Measurements from ENCODE around the gene PKP2.

Gene PKP2

GRCh38 chr12:32896432-32897280 is at the start of gene PKP2:
Gene PKP2 (minus strand): TSS chr12:32896777. CDS start chr12:32896731, 46 bp downstream.
- Histone ChIP-seq H3K27ac (peak within 1 kb of the TSS; percentile 24), H3K4me3 (ENCODE audit: low read depth in 1 of 2, low read length in 1 of 2) (peak within 1 kb of the TSS; percentile 70 to 74), H3K9me3 (no peaks in the 10 kb centered on the region), H3K36me3 (no peaks in the 10 kb centered on the region), H3K27me3 (no peaks in the 10 kb centered on the region), H3K4me1 (ENCODE audit: control insufficient read depth in 1 of 2, insufficient read depth in 1 of 2, low read depth in 1 of 2, low read length in 1 of 2) (peaks cover 52 to 55% of the 10 kb centered on the region in 2 experiments)
- TF ChIP-seq CTCF (IDR thresholded peaks at IDR 0.05), result no peak

GRCh38 chr12:32944195-32944594 is 47.6 kb upstream of the PKP2 start:
- no peaks in the 10 kb centered on the region for H3K27me3 ChIP-seq
- H3K9me3 ChIP-seq, result no peaks in the 10 kb centered on the region
- H3K36me3 ChIP-seq, result no peaks in the 10 kb centered on the region
- no peak for TF ChIP-seq CTCF (IDR thresholded peaks at IDR 0.05)
- H3K4me1 ChIP-seq (ENCODE audit: control insufficient read depth in 1 of 2, insufficient read depth in 1 of 2, low read depth in 1 of 2, low read length in 1 of 2), result no peaks in the 10 kb centered on the region
- H3K4me3 ChIP-seq (ENCODE audit: low read depth in 1 of 2, low read length in 1 of 2), result no peak overlapping the region
- no peak overlapping the region for H3K27ac ChIP-seq

GRCh38 chr12:32939801-32940200 is 43.2 kb upstream of the PKP2 start:
- H3K9me3 ChIP-seq, result no peaks in the 10 kb centered on the region

GRCh38 chr12:32926963-32927362 is 30.4 kb upstream of the PKP2 start:
- Histone ChIP-seq H3K36me3 (no peaks in the 10 kb centered on the region), H3K4me3 (ENCODE audit: low read depth in 1 of 2, low read length in 1 of 2) (no peak overlapping the region), H3K9me3 (no peaks in the 10 kb centered on the region), H3K27me3 (peaks cover 12% of the 10 kb centered on the region), H3K4me1 (ENCODE audit: control insufficient read depth in 1 of 2, insufficient read depth in 1 of 2, low read depth in 1 of 2, low read length in 1 of 2) (no peaks in the 10 kb centered on the region), H3K27ac (no peak overlapping the region)
- no peak for TF ChIP-seq CTCF (IDR thresholded peaks at IDR 0.05)

More at GRCh38 chr12:32939801-32940200, 43.2 kb upstream of the PKP2 start:
- no peak for TF ChIP-seq CTCF (IDR thresholded peaks at IDR 0.05)
- Histone ChIP-seq H3K4me3 (ENCODE audit: low read depth in 1 of 2, low read length in 1 of 2) (no peak overlapping the region), H3K27ac (no peak overlapping the region), H3K4me1 (ENCODE audit: control insufficient read depth in 1 of 2, insufficient read depth in 1 of 2, low read depth in 1 of 2, low read length in 1 of 2) (no peaks in the 10 kb centered on the region), H3K36me3 (no peaks in the 10 kb centered on the region), H3K27me3 (no peaks in the 10 kb centered on the region)

- Histone ChIP-seq H3K4me3 (ENCODE audit: low read depth in 1 of 2, low read length in 1 of 2) (no peak overlapping the region), H3K9me3 (no peaks in the 10 kb centered on the region), H3K36me3 (no peaks in the 10 kb centered on the region), H3K27ac (no peak overlapping the region), H3K27me3 (peaks cover 12% of the 10 kb centered on the region), H3K4me1 (ENCODE audit: control insufficient read depth in 1 of 2, insufficient read depth in 1 of 2, low read depth in 1 of 2, low read length in 1 of 2) (no peaks in the 10 kb centered on the region)
- TF ChIP-seq CTCF (IDR thresholded peaks at IDR 0.05), result no peak
Observed at GRCh38 chr12:32926356-32926755, 29.8 kb upstream of the PKP2 start.
